K562 (cell line): ENCODE results near the gene VASH2.

Source experiments
- CTCF ChIP-seq, 3 experiments: IDR thresholded peaks in 2 of 3; conservative IDR thresholded peaks in 1 of 3; 2 replicates each; pipeline ENCODE4 v1.5.1; 2011 to 2012; ENCODE audit warnings: low read length in 3 of 3, mild to moderate bottlenecking in 3 of 3, control low read depth in 2 of 3, improper control_type of control experiment in 1 of 3, inconsistent platforms in 1 of 3, low read depth in 1 of 3, mixed read lengths in 1 of 3, moderate library complexity in 1 of 3; ENCODE audit not compliant: insufficient read depth in 2 of 3
- ELF1 ChIP-seq: fragments of 200-800 bp; sonication (Bioruptor generic); IDR thresholded peaks from 2 replicates; pipeline ENCODE4 v1.6.1; 2016; ENCODE audit warnings: missing genetic modification characterization, missing compliant biosample characterization
- HES1 ChIP-seq: fragments of 450-650 bp; IDR thresholded peaks from 2 replicates; pipeline ENCODE4 v1.6.1; 2016; ENCODE audit warnings: low read depth, mild to moderate bottlenecking, moderate library complexity
- KLF1 ChIP-seq: fragments of 450-650 bp; IDR thresholded peaks from 2 replicates; pipeline ENCODE4 v1.6.1; 2016; ENCODE audit warnings: missing genetic modification characterization, missing compliant biosample characterization
- KLF16 ChIP-seq: IDR thresholded peaks from 2 replicates; pipeline ENCODE4 v1.6.1; 2016; ENCODE audit warnings: antibody characterized with exemption
- MAFF ChIP-seq: IDR thresholded peaks from 2 replicates; pipeline ENCODE4 v1.6.1; 2012; ENCODE audit warnings: low read length, improper control_type of control experiment
- NR3C1 ChIP-seq: sonication (generic); formaldehyde crosslinking; IDR thresholded peaks from 2 replicates; pipeline ENCODE4 v1.8.1; 2022; ENCODE audit warnings: missing genetic modification reagents
- PBX2 ChIP-seq, 2 experiments: IDR thresholded peaks in 1 of 2; conservative IDR thresholded peaks in 1 of 2; 2 replicates each; pipeline ENCODE4 v1.6.1; 2016; ENCODE audit warnings: low read depth in 2 of 2, mild to moderate bottlenecking in 1 of 2, missing compliant biosample characterization in 1 of 2, missing genetic modification characterization in 1 of 2, moderate library complexity in 1 of 2
- POLR3A ChIP-seq: IDR thresholded peaks from 2 replicates; pipeline ENCODE4 v1.6.1; 2011; ENCODE audit warnings: borderline replicate concordance, mild to moderate bottlenecking, moderate library complexity; ENCODE audit not compliant: insufficient read length, insufficient read depth; ENCODE audit errors: extremely low read depth
- SREBF2 ChIP-seq: sonication (generic); formaldehyde crosslinking; IDR thresholded peaks from 2 replicates; pipeline ENCODE4 v1.4.0; 2020; ENCODE audit warnings: mild to moderate bottlenecking, missing genetic modification reagents
- SRF ChIP-seq, 2 experiments: fragments of 250-450, 450-650 bp in 1 of 2; sonication (Bioruptor Pico) in 1 of 2; sonication (generic) in 1 of 2; formaldehyde crosslinking; IDR thresholded peaks; 2 replicates each; pipeline versions ENCODE4 v1.5.0 to v1.5.1; 2020 to 2022; ENCODE audit warnings: mild to moderate bottlenecking in 1 of 2, missing genetic modification reagents in 1 of 2
- ZBED1 ChIP-seq: IDR thresholded peaks from 2 replicates; pipeline ENCODE4 v1.6.1; 2014
- ZBTB40 ChIP-seq, 2 experiments: fragments of 450-650 bp in 1 of 2; sonication (generic) in 1 of 2; formaldehyde crosslinking in 1 of 2; IDR thresholded peaks; 2 replicates each; pipeline versions ENCODE4 v1.7.1 to v1.9.0; 2016 to 2022; ENCODE audit warnings: inconsistent platforms in 1 of 2, mild to moderate bottlenecking in 1 of 2, missing genetic modification reagents in 1 of 2
- ZNF174 ChIP-seq: fragments of 250-450 bp; sonication (Bioruptor Pico); IDR thresholded peaks from 2 replicates; pipeline ENCODE4 v1.4.0; 2020; ENCODE audit warnings: mild to moderate bottlenecking

GRCh38 chr1:212917134-212917485 lies 33.2 kb upstream of the VASH2 start:
- TF ChIP-seq CTCF (IDR thresholded peaks at IDR 0.05 in 2 of 3, conservative IDR thresholded peaks at IDR 0.05 in 1 of 3; ENCODE audit: insufficient read depth in 2 of 3, low read depth in 1 of 3, low read length in 3 of 3): no peak
- no peak for TF ChIP-seq SREBF2
- no peak for TF ChIP-seq KLF16
- no peak for TF ChIP-seq SRF (CRISPR knock-in tag; IDR thresholded peaks at IDR 0.05)
- no peak for TF ChIP-seq MAFF
- TF ChIP-seq POLR3A: no peak
- no peak for TF ChIP-seq HES1
- TF ChIP-seq NR3C1 (CRISPR knock-in tag): no peak
- TF ChIP-seq ELF1 (tag): no peak
- TF ChIP-seq ZNF174 (CRISPR knock-in tag): no peak
- TF ChIP-seq ZBED1: no peak
- no peak for TF ChIP-seq KLF1 (tag)
- no peak for TF ChIP-seq ZBTB40 (IDR thresholded peaks at IDR 0.05)
- TF ChIP-seq ZBTB40 (CRISPR knock-in tag; IDR thresholded peaks at IDR 0.05): no peak
- TF ChIP-seq PBX2 (CRISPR knock-in tag; IDR thresholded peaks at IDR 0.05; ENCODE audit: low read depth): no peak
- TF ChIP-seq PBX2 (tag; conservative IDR thresholded peaks at IDR 0.05; ENCODE audit: low read depth): no peak
